ENCODE data around the gene AMBRA1.

The AMBRA1 gene

GRCh38 chr11:46389450-46390330 is 204.1 kb downstream of the AMBRA1 start:
- DNase-seq: peak; percentile 60 to 71

GRCh38 chr11:46388619-46389449 is 205.0 kb downstream of the AMBRA1 start:
- DNase-seq: no peak

- no peak for DNase-seq
These were observed 205.8 kb downstream of the AMBRA1 start for GRCh38 chr11:46387919-46388618.

- DNase-seq: no peak
These were observed 206.4 kb downstream of the AMBRA1 start for GRCh38 chr11:46387456-46387855.

GRCh38 chr11:46386674-46387073 is 207.1 kb downstream of the AMBRA1 start:
- no peak for DNase-seq

- DNase-seq: no peak
These were observed 207.7 kb downstream of the AMBRA1 start for GRCh38 chr11:46386005-46386578.

- DNase-seq: no peak
These were observed 208.4 kb downstream of the AMBRA1 start for GRCh38 chr11:46385169-46386004.

- no peak for DNase-seq
These were observed 209.7 kb downstream of the AMBRA1 start for GRCh38 chr11:46383974-46384701.

- DNase-seq: no peak
These were observed 210.4 kb downstream of the AMBRA1 start for GRCh38 chr11:46383404-46383758.

GRCh38 chr11:46382646-46383403 is 211.0 kb downstream of the AMBRA1 start:
- peak; percentile 55 to 79 for DNase-seq

GRCh38 chr11:46381819-46382645 is 211.8 kb downstream of the AMBRA1 start:
- peak; percentile 51 to 73 for DNase-seq

GRCh38 chr11:46381048-46381818 is 212.6 kb downstream of the AMBRA1 start, which contains the start of gene MDK:
MDK (plus strand) TSS chr11:46381669; CDS start chr11:46382058, 389 bp downstream.
- peak in 1 of 2 experiments; percentile 73 for DNase-seq

- peak; percentile 32 to 49 for DNase-seq
These were observed 213.3 kb downstream of the AMBRA1 start for GRCh38 chr11:46380340-46381047.

GRCh38 chr11:46379482-46380293 is 214.1 kb downstream of the AMBRA1 start:
- peak in 1 of 2 experiments; percentile 34 for DNase-seq

- DNase-seq: no peak
These were observed 214.9 kb downstream of the AMBRA1 start for GRCh38 chr11:46378811-46379481.

- no peak for DNase-seq
These were observed 215.5 kb downstream of the AMBRA1 start for GRCh38 chr11:46378296-46378695.
